Esophagus muscularis mucosa (tissue), 4 donors: ENCODE measurements around the gene CHMP1A. TPM values are rescaled to one million over a fixed set of nuclear protein-coding genes. Genes with fewer than 3 reads are reported as not detected.
"Not testable (repeated sequence)": the region's sequence is repeated elsewhere in the genome, so short reads cannot be mapped to it uniquely, and the experiment has no call there.

Experiments used
- DNase-seq: peaks from one replicate; pipeline ENCODE4 v3.0.0-alpha.2; 2017; ENCODE audit errors: extremely low spot score
- H3K27ac ChIP-seq, 4 donors: fragments of 200-600 bp; sonication (generic); replicated peaks in 1 of 4; 1 replicate in 3 of 4; 2 replicates in 1 of 4; pipeline ENCODE4 v1.5.1; 2016 to 2019; ENCODE audit warnings: mild to moderate bottlenecking in 1 of 4
- H3K27me3 ChIP-seq, 4 donors: fragments of 200-600 bp; sonication (generic); one replicate each; pipeline versions ENCODE4 v1.5.1 to v1.6.0; 2016 to 2019
- H3K36me3 ChIP-seq, 4 donors: fragments of 200-600 bp; sonication (generic); one replicate each; pipeline ENCODE4 v1.5.1; 2016 to 2019
- H3K4me1 ChIP-seq, 4 donors: fragments of 200-600 bp; sonication (generic); one replicate each; pipeline ENCODE4 v1.5.1; 2016 to 2019
- H3K4me3 ChIP-seq, 4 donors: fragments of 200-600 bp; sonication (generic); 1 replicate in 2 of 4; 2 replicates in 2 of 4; pipeline ENCODE4 v1.5.1; 2016 to 2019; ENCODE audit warnings: mild to moderate bottlenecking in 4 of 4, moderate library complexity in 1 of 4
- H3K9me3 ChIP-seq, 4 donors: fragments of 200-600 bp; sonication (generic); 1 replicate in 3 of 4; 2 replicates in 1 of 4; pipeline ENCODE4 v1.5.1; 2016 to 2019
- CTCF ChIP-seq, 3 experiments: fragments of 200-600 bp in 2 of 3; fragments of 450-650 bp in 1 of 3; sonication (generic) in 2 of 3; IDR thresholded peaks; one replicate each; pipeline ENCODE4 v1.5.1; 2017 to 2019; ENCODE audit warnings: antibody characterized with exemption in 3 of 3, mild to moderate bottlenecking in 2 of 3, moderate library complexity in 1 of 3
- EP300 ChIP-seq: sonication (generic); formaldehyde crosslinking; IDR thresholded peaks from one replicate; pipeline ENCODE4 v1.6.1; 2017; ENCODE audit warnings: antibody characterized with exemption
- POLR2A ChIP-seq: fragments of 450-650 bp; IDR thresholded peaks from one replicate; pipeline ENCODE4 v1.6.1; 2017; ENCODE audit warnings: antibody characterized with exemption, moderate library complexity, mild to moderate bottlenecking, low read depth
- POLR2AphosphoS5 ChIP-seq, 2 donors: sonication (generic); formaldehyde crosslinking; IDR thresholded peaks; one replicate each; pipeline ENCODE4 v1.6.1; 2017; ENCODE audit warnings: antibody characterized with exemption in 2 of 2
- whole genome bisulfite sequencing: methylation state at CpG from one replicate; pipeline ENCODE4 v1.1.5; 2018; 5-methylcytosine and 5-hydroxymethylcytosine counted together
- intact Hi-C: fragments of 100-400 bp; cut with DNase I; formaldehyde crosslinking; loops from one replicate; pipeline ENCODE4 v1.15.1; 2023
- total RNA-seq, 4 donors: library from RNA; depleted of rRNA; stranded (reverse); fragments of >200 nt; gene quantifications; one replicate each; pipeline versions ENCODE4 v1.1.0 to v1.2.1, GENCODE V29; 2016

The CHMP1A gene
- total RNA-seq, 4 donors from 2014 or later: 71.8 to 117 (median 87.8) TPM

GRCh38 chr16:89701425-89702406 lies 44.2 kb upstream of the CHMP1A start, which contains the start of gene SPATA2L:
SPATA2L (minus strand) TSS chr16:89701705; CDS start chr16:89701232, 473 bp downstream.
- H3K36me3 ChIP-seq: peaks cover 0 to 16% (median 15%) of the 10 kb centered on the region in 4 donors
- intact Hi-C loops: loop anchor here (5.0 to 10.0 kb wide), 2 partner anchors 91 to 163 kb away; no protein-coding TSS in a partner anchor
- peak within 1 kb of the TSS; percentile 74 to 86 (median 80) for H3K27ac ChIP-seq
- peak; percentile 96 for DNase-seq
- H3K4me1 ChIP-seq: peaks cover 15 to 41% (median 40%) of the 10 kb centered on the region in 4 donors
- H3K9me3 ChIP-seq: no peaks in the 10 kb centered on the region
- H3K27me3 ChIP-seq: no peaks in the 10 kb centered on the region
- 0% methylated on average over 39 of the region's 97 CpGs for WGBS
- peak; percentile 80 to 94 for TF ChIP-seq POLR2AphosphoS5 (IDR thresholded peaks at IDR 0.05)
- TF ChIP-seq POLR2A: peak; percentile 78
- no peak for TF ChIP-seq EP300
- peak in 1 of 3 experiments; percentile 29 for TF ChIP-seq CTCF (IDR thresholded peaks at IDR 0.05)
- H3K4me3 ChIP-seq: peak within 1 kb of the TSS; percentile 73 to 94 (median 82)

- Histone ChIP-seq H3K4me1 (peaks cover 15 to 35% (median 34%) of the 10 kb centered on the region in 4 donors), H3K4me3 (peak overlapping the region; percentile 73 to 94 (median 82)), H3K27me3 (no peaks in the 10 kb centered on the region), H3K27ac (peak overlapping the region; percentile 74 to 86 (median 80)), H3K36me3 (peaks cover 0 to 23% (median 20%) of the 10 kb centered on the region in 4 donors), H3K9me3 (no peaks in the 10 kb centered on the region)
- TF ChIP-seq EP300 (no peak), POLR2A (no peak), POLR2AphosphoS5 (IDR thresholded peaks at IDR 0.05) (no peak), CTCF (IDR thresholded peaks at IDR 0.05) (no peak)
- 5% methylated on average over 4 of the region's 78 CpGs for WGBS
- intact Hi-C loops: loop anchor here (5.0 to 10.0 kb wide), 2 partner anchors 91 to 164 kb away; no protein-coding TSS in a partner anchor
- DNase-seq: no peak
Measured at GRCh38 chr16:89700649-89701424, 43.3 kb upstream of the CHMP1A start.

- H3K27ac ChIP-seq: peak overlapping the region; percentile 74 to 86 (median 80)
- WGBS: 0% methylated on average over 6 of the region's 30 CpGs
- intact Hi-C loops: loop anchor here (5.0 to 10.0 kb wide), 2 partner anchors 92 to 165 kb away; no protein-coding TSS in a partner anchor
- no peaks in the 10 kb centered on the region for H3K27me3 ChIP-seq
- peak; percentile 72 to 93 for TF ChIP-seq POLR2AphosphoS5 (IDR thresholded peaks at IDR 0.05)
- TF ChIP-seq POLR2A: no peak
- peak; percentile 69 to 88 (median 82) for TF ChIP-seq CTCF (IDR thresholded peaks at IDR 0.05)
- H3K36me3 ChIP-seq: peaks cover 0 to 30% (median 27%) of the 10 kb centered on the region in 4 donors
- H3K9me3 ChIP-seq: no peaks in the 10 kb centered on the region
- H3K4me1 ChIP-seq: peaks cover 15 to 32% (median 30%) of the 10 kb centered on the region in 4 donors
- H3K4me3 ChIP-seq: peak overlapping the region; percentile 73 to 94 (median 82)
- peak; percentile 100 for DNase-seq
Measured at GRCh38 chr16:89700100-89700648, 42.7 kb upstream of the CHMP1A start.

GRCh38 chr16:89699629-89700099 lies 42.2 kb upstream of the CHMP1A start:
- H3K27me3 ChIP-seq, H3K9me3 ChIP-seq, DNase-seq: not testable (repeated sequence)
- Histone ChIP-seq H3K4me1 (peaks cover 15 to 32% (median 30%) of the 10 kb centered on the region in 4 donors), H3K27ac (peak overlapping the region; percentile 74 to 86 (median 80)), H3K36me3 (peaks cover 0 to 35% (median 31%) of the 10 kb centered on the region in 4 donors), H3K4me3 (peak overlapping the region; percentile 73 to 94 (median 82))
- intact Hi-C loops: loop anchor here (5.0 to 10.0 kb wide), 2 partner anchors 93 to 165 kb away; no protein-coding TSS in a partner anchor
- 67% methylated on average over 16 of the region's 18 CpGs for WGBS

GRCh38 chr16:89698717-89699116 lies 41.2 kb upstream of the CHMP1A start:
- H3K4me3 ChIP-seq, H3K27ac ChIP-seq, DNase-seq, intact Hi-C loops, H3K9me3 ChIP-seq, H3K27me3 ChIP-seq: not testable (repeated sequence)
- peaks cover 7 to 44% (median 41%) of the 10 kb centered on the region in 4 donors for H3K36me3 ChIP-seq
- H3K4me1 ChIP-seq: peaks cover 15 to 32% (median 30%) of the 10 kb centered on the region in 4 donors
- 94% methylated on average over 14 of the region's 14 CpGs for WGBS
